Ovary (tissue), 9 donors: Measurements from ENCODE around the gene KIF9. TPM values are rescaled to one million over a fixed set of nuclear protein-coding genes. Genes with fewer than 3 reads are reported as not detected.
"Not testable (repeated sequence)": the region's sequence is repeated elsewhere in the genome, so short reads cannot be mapped to it uniquely, and the experiment has no call there.

Source experiments
- DNase-seq, 5 donors: peaks; one replicate each; pipeline ENCODE4 v3.0.0-alpha.2; 2019 to 2020
- H3K27ac ChIP-seq, 2 donors: fragments of 200-600 bp; one replicate each; pipeline versions ENCODE4 v1.5.1 to v1.8.0; 2019 to 2022
- H3K27me3 ChIP-seq: fragments of 200-600 bp; one replicate; pipeline ENCODE4 v1.8.0; 2022
- H3K36me3 ChIP-seq: fragments of 200-600 bp; sonication (generic); one replicate; pipeline ENCODE4 v1.5.1; 2019
- H3K4me1 ChIP-seq: one replicate; pipeline ENCODE4 v1.8.1; 2013; ENCODE audit warnings: mild to moderate bottlenecking, moderate library complexity; ENCODE audit not compliant: insufficient read depth
- H3K4me3 ChIP-seq: fragments of 200-600 bp; sonication (generic); one replicate; pipeline ENCODE4 v1.5.1; 2017
- H3K9me3 ChIP-seq, 2 donors: fragments of 200-600 bp in 1 of 2; sonication (generic) in 1 of 2; one replicate each; pipeline versions ENCODE4 v1.5.1 to v1.8.1; 2013 to 2019; ENCODE audit warnings: mild to moderate bottlenecking in 1 of 2, moderate library complexity in 1 of 2
- EP300 ChIP-seq: sonication (generic); formaldehyde crosslinking; IDR thresholded peaks from one replicate; pipeline ENCODE4 v1.6.1; 2017; ENCODE audit warnings: antibody characterized with exemption
- POLR2A ChIP-seq: fragments of 450-650 bp; IDR thresholded peaks from one replicate; pipeline ENCODE4 v1.6.1; 2017; ENCODE audit warnings: antibody characterized with exemption, mild to moderate bottlenecking, moderate library complexity
- WGBS, 3 donors: extraction: QIAGEN DNeasy Blood & Tissue Kit in 1 of 3; methylation state at CpG; one replicate each; pipeline versions ENCODE4 v1.1.5 to v1.1.7; 2013 to 2017; 5-methylcytosine and 5-hydroxymethylcytosine counted together
- intact Hi-C, 4 donors: fragments of 100-400 bp; cut with DNase I; formaldehyde crosslinking; loops; one replicate each; pipeline versions ENCODE4 v1.11.0 to v1.15.1; 2022 to 2023
- polyA plus RNA-seq, 2 donors: library from polyadenylated mRNA; stranded (reverse); fragments of 200-250 nt in 1 of 2; fragments of 350-450 nt in 1 of 2; fragmentation: Illumina TruSeq in 1 of 2; extraction: RNeasy Lipid Tissue Mini Kit (QIAGEN cat#74804) in 1 of 2; gene quantifications; one replicate each; pipeline ENCODE4 v1.2.3, GENCODE V29; 2013 to 2014
- total RNA-seq, 7 donors: library from RNA; depleted of rRNA in 2 of 7; stranded (reverse); fragments of >200 nt in 2 of 7; fragmentation: NEBNext Ultra II Directional in 3 of 7; extraction: Animal tissue kit (Norgen Biotek cat#: 25700) in 3 of 7; gene quantifications; one replicate each; pipeline versions ENCODE4 v1.1.0 to v1.2.4, GENCODE V29; 2016 to 2023
- TF ChIP-seq, protein P1 (sequence below), 3 donors: fragments of 450-650 bp in 2 of 3; fragments of 200-600 bp in 1 of 3; IDR thresholded peaks; one replicate each; pipeline versions ENCODE4 v1.5.1 to v1.8.0; 2016 to 2022; ENCODE audit warnings: antibody characterized with exemption in 3 of 3, mild to moderate bottlenecking in 1 of 3
- donor health status: DM: no; HTN: no; CAD: no; lungs with moderate emphysema.
- donor health status: DM: no; HTN: no; CAD: no.
- donor health status: Bipolar disorder and iron deficiency.
- donor health status: DM: yes; HTN: yes; CAD: no.
- donor health status: DM: no; HTN: no; CAD: no.
- donor health status: DM: yes; HTN: yes; CAD: no.

The KIF9 gene
- total and polyA plus RNA-seq, 9 donors = 2.5 to 29.4 (median 4.8) TPM

DNA sequence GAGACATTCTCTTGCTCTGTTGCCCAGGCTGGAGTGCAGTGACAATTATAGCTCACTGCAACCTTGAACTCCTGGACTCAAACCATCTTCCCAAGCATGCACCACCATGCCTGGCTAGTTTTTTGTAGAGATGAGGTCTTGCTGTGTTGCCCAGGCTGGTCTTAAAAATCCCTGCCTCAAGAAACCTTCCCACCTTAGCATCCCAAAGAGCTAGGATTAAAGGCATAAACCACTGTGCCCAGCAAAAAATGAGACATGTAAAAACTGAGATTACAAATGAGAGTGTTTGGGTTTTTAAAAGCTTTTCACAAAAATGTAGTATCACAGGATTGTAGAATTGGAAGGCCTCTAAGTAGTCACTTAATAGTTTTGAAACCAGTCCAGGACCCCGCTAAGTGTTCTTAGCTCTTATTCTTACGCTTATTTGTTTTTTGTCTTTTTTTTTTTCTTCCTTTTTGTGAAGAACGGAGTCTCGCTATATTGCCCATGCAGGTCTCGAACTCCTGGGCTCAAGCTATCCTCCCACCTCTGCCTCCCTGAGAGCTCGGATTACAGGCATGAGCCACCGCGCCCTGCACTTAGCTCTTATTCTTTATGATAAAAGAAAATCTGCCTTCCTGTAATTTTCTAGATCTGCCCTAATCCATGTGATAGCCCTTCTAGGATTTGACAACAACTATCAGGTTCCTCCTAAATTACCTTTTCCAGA, 31.6 kb upstream of the KIF9 start:
- no peak for DNase-seq
- H3K27ac ChIP-seq = no peak overlapping the region
- no peaks in the 10 kb centered on the region for H3K27me3 ChIP-seq
- no peak overlapping the region for H3K4me3 ChIP-seq
- TF ChIP-seq, protein P1, sequence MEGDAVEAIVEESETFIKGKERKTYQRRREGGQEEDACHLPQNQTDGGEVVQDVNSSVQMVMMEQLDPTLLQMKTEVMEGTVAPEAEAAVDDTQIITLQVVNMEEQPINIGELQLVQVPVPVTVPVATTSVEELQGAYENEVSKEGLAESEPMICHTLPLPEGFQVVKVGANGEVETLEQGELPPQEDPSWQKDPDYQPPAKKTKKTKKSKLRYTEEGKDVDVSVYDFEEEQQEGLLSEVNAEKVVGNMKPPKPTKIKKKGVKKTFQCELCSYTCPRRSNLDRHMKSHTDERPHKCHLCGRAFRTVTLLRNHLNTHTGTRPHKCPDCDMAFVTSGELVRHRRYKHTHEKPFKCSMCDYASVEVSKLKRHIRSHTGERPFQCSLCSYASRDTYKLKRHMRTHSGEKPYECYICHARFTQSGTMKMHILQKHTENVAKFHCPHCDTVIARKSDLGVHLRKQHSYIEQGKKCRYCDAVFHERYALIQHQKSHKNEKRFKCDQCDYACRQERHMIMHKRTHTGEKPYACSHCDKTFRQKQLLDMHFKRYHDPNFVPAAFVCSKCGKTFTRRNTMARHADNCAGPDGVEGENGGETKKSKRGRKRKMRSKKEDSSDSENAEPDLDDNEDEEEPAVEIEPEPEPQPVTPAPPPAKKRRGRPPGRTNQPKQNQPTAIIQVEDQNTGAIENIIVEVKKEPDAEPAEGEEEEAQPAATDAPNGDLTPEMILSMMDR (IDR thresholded peaks at IDR 0.05) = no peak
- TF ChIP-seq POLR2A (no peak), EP300 (no peak)
- H3K9me3 ChIP-seq = no peaks in the 10 kb centered on the region
- intact Hi-C loops = no loop called here
- peaks cover 4% of the 10 kb centered on the region for H3K4me1 ChIP-seq
- 92 to 94% (median 92%) methylated on average over 8 of the region's 8 CpGs for WGBS, 3 donors
- H3K36me3 ChIP-seq = no peaks in the 10 kb centered on the region

DNA sequence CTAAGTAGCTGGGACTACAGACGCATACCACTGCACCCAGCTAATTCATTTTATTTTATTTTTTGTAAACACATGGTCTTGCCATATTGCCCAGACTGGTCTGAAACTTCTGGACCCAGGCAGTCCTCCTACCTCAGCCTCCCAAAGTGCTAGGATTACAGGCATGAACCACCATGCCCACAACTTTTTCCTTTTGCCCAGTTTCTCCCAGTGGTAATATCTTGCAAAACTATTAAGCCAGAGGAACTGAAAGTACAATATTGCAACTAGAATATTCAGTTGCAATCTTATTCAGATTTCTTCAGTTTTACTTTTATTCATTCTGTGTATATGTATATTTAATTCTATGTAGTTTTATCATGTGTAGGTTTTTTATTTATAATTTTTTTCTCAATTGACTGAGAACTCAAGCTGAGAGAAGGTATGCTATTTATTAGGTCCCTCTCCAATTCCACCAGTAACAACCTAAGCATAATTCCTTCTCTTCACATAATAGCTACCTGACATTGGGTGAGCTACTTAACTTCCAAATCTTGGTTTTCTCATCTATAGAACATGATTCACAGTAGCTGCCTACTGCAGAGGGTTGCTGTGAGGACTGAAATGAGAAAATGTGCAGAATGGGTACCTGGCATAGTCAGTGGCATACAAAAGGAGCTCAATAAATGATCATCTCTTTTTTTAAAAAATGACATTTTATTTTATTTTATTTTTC, 30.9 kb upstream of the KIF9 start:
- TF ChIP-seq, protein P1 (IDR thresholded peaks at IDR 0.05) = no peak
- TF ChIP-seq EP300 (no peak), POLR2A (no peak)
- no peaks in the 10 kb centered on the region for H3K36me3 ChIP-seq

DNA sequence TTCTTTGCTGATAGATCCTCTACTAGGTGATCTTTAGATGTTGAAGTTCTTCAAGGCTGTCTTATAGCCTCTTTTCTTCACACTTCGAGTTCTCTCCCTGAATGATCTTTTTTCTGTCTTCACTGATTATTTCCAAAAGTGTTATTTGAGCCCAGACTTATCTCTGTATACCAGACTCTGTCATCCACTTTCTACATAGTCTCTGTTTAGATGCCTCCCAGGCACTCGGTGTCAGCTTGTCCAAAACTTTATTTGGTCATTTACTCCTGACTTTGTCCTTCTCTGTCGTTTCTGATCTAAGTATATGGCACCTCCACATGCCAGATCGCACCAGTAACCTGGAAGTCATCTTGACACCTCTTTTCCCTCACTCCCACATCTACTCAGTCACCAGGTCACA, 27.8 kb upstream of the KIF9 start:
- TF ChIP-seq, protein P1 (IDR thresholded peaks at IDR 0.05) = no peak
- TF ChIP-seq EP300 = no peak
- TF ChIP-seq POLR2A = no peak
- DNase-seq = no peak
- intact Hi-C loops = no loop called here
- no peak overlapping the region for H3K4me3 ChIP-seq
- no peaks in the 10 kb centered on the region for H3K27me3 ChIP-seq
- no peaks in the 10 kb centered on the region for H3K9me3 ChIP-seq
- WGBS, 3 donors = 90 to 94% (median 93%) methylated on average over 4 of the region's 4 CpGs
- H3K4me1 ChIP-seq = peaks cover 1% of the 10 kb centered on the region
- no peak overlapping the region for H3K27ac ChIP-seq
- no peaks in the 10 kb centered on the region for H3K36me3 ChIP-seq

More for the DNA sequence above, 30.9 kb upstream of the KIF9 start:
- H3K4me1 ChIP-seq = peaks cover 1% of the 10 kb centered on the region
- no peak overlapping the region for H3K4me3 ChIP-seq
- H3K27me3 ChIP-seq = no peaks in the 10 kb centered on the region
- H3K9me3 ChIP-seq = no peaks in the 10 kb centered on the region
- DNase-seq = no peak
- no peak overlapping the region for H3K27ac ChIP-seq
- intact Hi-C loops = no loop called here
- 100% methylated on average over 1 of the region's 1 CpG for WGBS, 3 donors

DNA sequence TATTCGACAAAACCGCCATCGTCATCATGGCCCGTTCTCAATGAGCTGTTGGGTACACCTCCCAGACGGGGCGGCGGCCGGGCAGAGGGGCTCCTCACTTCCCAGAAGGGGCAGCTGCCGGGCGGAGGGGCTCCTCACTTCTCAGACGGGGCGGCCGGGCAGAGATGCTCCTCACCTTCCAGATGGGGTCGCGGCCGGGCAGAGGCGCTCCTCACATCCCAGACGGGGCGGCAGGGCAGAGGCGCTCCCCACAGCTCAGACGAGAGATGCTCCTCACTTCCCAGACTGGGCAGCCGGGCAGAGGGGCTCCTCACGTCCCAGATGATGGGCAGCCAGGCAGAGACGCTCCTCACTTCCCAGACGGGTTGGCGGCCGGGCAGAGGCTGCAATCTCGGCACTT, 26.6 kb upstream of the KIF9 start:
- DNase-seq, H3K9me3 ChIP-seq, H3K4me1 ChIP-seq, H3K27ac ChIP-seq, H3K27me3 ChIP-seq, H3K4me3 ChIP-seq, intact Hi-C loops, H3K36me3 ChIP-seq: not testable (repeated sequence)
- WGBS, 3 donors = 96 to 99% (median 98%) methylated on average over 27 to 28 of the region's 28 CpGs

DNA sequence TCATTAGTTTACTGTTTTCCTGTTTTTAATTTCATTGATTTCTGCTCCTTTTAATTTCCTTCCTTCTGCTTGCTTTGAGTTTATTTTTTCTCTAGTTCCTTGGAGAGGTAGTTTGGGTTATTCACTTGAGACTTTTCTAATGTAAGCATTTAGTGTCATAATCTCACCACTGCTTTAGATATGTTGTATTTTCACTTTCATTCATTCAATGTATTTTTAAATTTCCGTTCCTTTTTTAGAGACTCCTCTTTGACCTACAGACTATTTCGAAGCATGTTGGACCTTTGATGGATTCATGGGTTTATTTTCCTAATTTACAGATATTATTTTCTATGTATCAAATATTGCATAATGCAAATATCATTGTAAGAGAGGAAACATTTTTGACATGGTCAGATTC, 23.4 kb upstream of the KIF9 start:
- no peak for TF ChIP-seq EP300
- TF ChIP-seq POLR2A = no peak
- intact Hi-C loops = no loop called here
- WGBS, 3 donors = 80 to 82% (median 81%) methylated on average over 2 of the region's 2 CpGs

More for the DNA sequence above, 23.4 kb upstream of the KIF9 start:
- H3K9me3 ChIP-seq = no peaks in the 10 kb centered on the region
- H3K36me3 ChIP-seq = no peaks in the 10 kb centered on the region
- H3K27ac ChIP-seq = no peak overlapping the region
- H3K4me3 ChIP-seq = no peak overlapping the region
- H3K27me3 ChIP-seq = no peaks in the 10 kb centered on the region
- DNase-seq = no peak
- no peaks in the 10 kb centered on the region for H3K4me1 ChIP-seq
